Neural cell (in vitro differentiated cells): Measurements from ENCODE around the gene PROK1. TPM values are rescaled to one million over a fixed set of nuclear protein-coding genes. Genes with fewer than 3 reads are reported as not detected.

Source experiments
- H2AFZ ChIP-seq: fragments of 200-600, 300-800 bp; sonication (generic), shearing (Covaris generic); 2 replicates; pipeline ENCODE4 v1.6.0; 2014; ENCODE audit warnings: low read depth, mild to moderate bottlenecking, antibody characterized with exemption, low read length, moderate library complexity
- H3F3A ChIP-seq: fragments of 200-600 bp; shearing (Covaris generic); 2 replicates; pipeline ENCODE4 v1.6.1; 2016; ENCODE audit warnings: mild to moderate bottlenecking, moderate library complexity, mixed read lengths, antibody characterized with exemption, low read length; ENCODE audit not compliant: insufficient read depth, poor library complexity, severe bottlenecking
- H3K27ac ChIP-seq: fragments of 200-600, 300-800 bp; sonication (generic), shearing (Covaris generic); 2 replicates; pipeline ENCODE4 v1.5.1; 2014; ENCODE audit warnings: mild to moderate bottlenecking, low read length, moderate library complexity
- H3K27me3 ChIP-seq: fragments of 300-800, 200-600 bp; sonication (generic), shearing (Covaris generic); 2 replicates; pipeline ENCODE4 v1.6.0; 2014; ENCODE audit warnings: mild to moderate bottlenecking, low read depth, low read length, moderate library complexity; ENCODE audit not compliant: insufficient read depth
- H3K36me3 ChIP-seq: fragments of 300-800, 200-600 bp; sonication (generic), shearing (Covaris generic); 2 replicates; pipeline ENCODE4 v1.5.1; 2014; ENCODE audit warnings: mild to moderate bottlenecking, antibody characterized with exemption, low read length, moderate library complexity; ENCODE audit not compliant: insufficient read depth
- H3K4me2 ChIP-seq: fragments of 300-800, 200-600 bp; sonication (generic), shearing (Covaris generic); 2 replicates; pipeline ENCODE4 v1.6.0; 2014; ENCODE audit warnings: mild to moderate bottlenecking, low read length
- H3K4me3 ChIP-seq: fragments of 300-800, 200-600 bp; sonication (generic), shearing (Covaris generic); 2 replicates; pipeline ENCODE4 v1.5.1; 2014; ENCODE audit warnings: mild to moderate bottlenecking, low read length, moderate library complexity
- H3K79me2 ChIP-seq: fragments of 200-600 bp; shearing (Covaris generic); replicated peaks from 2 replicates; pipeline ENCODE4 v1.6.0; 2014; ENCODE audit warnings: mild to moderate bottlenecking, low read length, moderate library complexity; ENCODE audit not compliant: insufficient read depth
- H3K9ac ChIP-seq: fragments of 300-800, 200-600 bp; sonication (generic), shearing (Covaris generic); 2 replicates; pipeline ENCODE4 v1.6.1; 2016; ENCODE audit warnings: mild to moderate bottlenecking, low read length, mixed read lengths
- H3K9me2 ChIP-seq: fragments of 200-600 bp; shearing (Covaris generic); 2 replicates; pipeline ENCODE4 v1.6.1; 2016; ENCODE audit warnings: mild to moderate bottlenecking, low read length, mixed read lengths; ENCODE audit not compliant: insufficient read depth
- H3K9me3 ChIP-seq: fragments of 200-600, 300-800 bp; sonication (generic), shearing (Covaris generic); 2 replicates; pipeline ENCODE4 v1.6.1; 2016; ENCODE audit warnings: mild to moderate bottlenecking, mixed run types, low read length, moderate library complexity, mixed read lengths
- H4K20me1 ChIP-seq: fragments of 200-600 bp; shearing (Covaris generic); 2 replicates; pipeline ENCODE4 v1.6.1; 2016; ENCODE audit warnings: mild to moderate bottlenecking, mixed run types; ENCODE audit not compliant: insufficient read depth
- CTCF ChIP-seq: fragments of 450-650 bp; IDR thresholded peaks from 2 replicates; pipeline ENCODE4 v1.5.1; 2014; ENCODE audit warnings: antibody characterized with exemption, mild to moderate bottlenecking, moderate library complexity; ENCODE audit not compliant: poor library complexity, severe bottlenecking
- EP300 ChIP-seq: fragments of 450-650 bp; conservative IDR thresholded peaks from 2 replicates; pipeline ENCODE4 v1.6.1; 2014; ENCODE audit warnings: antibody characterized with exemption, mild to moderate bottlenecking, moderate library complexity; ENCODE audit not compliant: poor library complexity, severe bottlenecking
- EZH2 ChIP-seq: fragments of 200-600, 300-800 bp; shearing (Covaris generic), sonication (generic); IDR thresholded peaks from 2 replicates; pipeline ENCODE4 v1.6.1; 2014; ENCODE audit warnings: antibody characterized with exemption, low read length, borderline replicate concordance, mild to moderate bottlenecking; ENCODE audit not compliant: insufficient read depth, poor library complexity, severe bottlenecking
- MXI1 ChIP-seq: fragments of 450-650 bp; conservative IDR thresholded peaks from 2 replicates; pipeline ENCODE4 v1.6.1; 2014; ENCODE audit warnings: antibody characterized with exemption, mild to moderate bottlenecking; ENCODE audit not compliant: poor library complexity, severe bottlenecking
- POLR2AphosphoS5 ChIP-seq: IDR thresholded peaks from 2 replicates; pipeline ENCODE4 v1.6.1; 2012
- RAD21 ChIP-seq: fragments of 450-650 bp; conservative IDR thresholded peaks from 2 replicates; pipeline ENCODE4 v1.6.1; 2014; ENCODE audit warnings: antibody characterized with exemption, mild to moderate bottlenecking, moderate library complexity
- REST ChIP-seq: IDR thresholded peaks from 2 replicates; pipeline ENCODE4 v1.6.1; 2012; ENCODE audit warnings: borderline replicate concordance
- SMC3 ChIP-seq: fragments of 450-650 bp; conservative IDR thresholded peaks from 2 replicates; pipeline ENCODE4 v1.6.1; 2014; ENCODE audit warnings: antibody characterized with exemption, mild to moderate bottlenecking, moderate library complexity; ENCODE audit not compliant: poor library complexity
- TAF1 ChIP-seq: IDR thresholded peaks from 2 replicates; pipeline ENCODE4 v1.6.1; 2012; ENCODE audit warnings: low read depth
- polyA plus RNA-seq: library from polyadenylated mRNA; depleted of rRNA; stranded (reverse); fragments of >200 nt; gene quantifications from 2 replicates; pipeline ENCODE4 v1.2.3, GENCODE V29; 2014

Gene PROK1
- polyA plus RNA-seq, 1 donor from 2014 or later = 0.54 TPM

- no peak overlapping the region for H3K9ac ChIP-seq
- TF ChIP-seq REST = no peak
- TF ChIP-seq CTCF = no peak
- TF ChIP-seq MXI1 = no peak
- no peak for TF ChIP-seq TAF1
- no peak for TF ChIP-seq POLR2AphosphoS5
- no peak for TF ChIP-seq RAD21
- no peak for TF ChIP-seq EZH2
- no peak for TF ChIP-seq EP300
- no peak for TF ChIP-seq SMC3
Measured at GRCh38 chr1:110471131-110471530, 20.2 kb downstream of the PROK1 start.

GRCh38 chr1:110472546-110472945, 21.6 kb downstream of the PROK1 start:
- no peaks in the 10 kb centered on the region for H3K9me3 ChIP-seq
- H3K79me2 ChIP-seq = no peaks in the 10 kb centered on the region
- H3K4me3 ChIP-seq = no peak overlapping the region
- H4K20me1 ChIP-seq = no peaks in the 10 kb centered on the region
- H3K9me2 ChIP-seq = no peaks in the 10 kb centered on the region
- H2AFZ ChIP-seq = no peak overlapping the region
- no peak for TF ChIP-seq RAD21
- no peak for TF ChIP-seq SMC3
- TF ChIP-seq MXI1 = no peak
- TF ChIP-seq TAF1 = no peak
- TF ChIP-seq EP300 = no peak
- TF ChIP-seq EZH2 = no peak
- TF ChIP-seq REST = no peak
- no peak for TF ChIP-seq CTCF
- TF ChIP-seq POLR2AphosphoS5 = no peak
- no peak overlapping the region for H3K4me2 ChIP-seq
- no peaks in the 10 kb centered on the region for H3K36me3 ChIP-seq
- no peaks in the 10 kb centered on the region for H3K27me3 ChIP-seq
- H3K9ac ChIP-seq = no peak overlapping the region
- no peaks in the 10 kb centered on the region for H3F3A ChIP-seq
- no peak overlapping the region for H3K27ac ChIP-seq

More at GRCh38 chr1:110471131-110471530, 20.2 kb downstream of the PROK1 start:
- no peaks in the 10 kb centered on the region for H3K36me3 ChIP-seq
- no peaks in the 10 kb centered on the region for H3K9me2 ChIP-seq
- H4K20me1 ChIP-seq = no peaks in the 10 kb centered on the region
- H2AFZ ChIP-seq = no peak overlapping the region
- H3K79me2 ChIP-seq = no peaks in the 10 kb centered on the region
- no peaks in the 10 kb centered on the region for H3K27me3 ChIP-seq
- no peaks in the 10 kb centered on the region for H3K9me3 ChIP-seq
- H3K27ac ChIP-seq = no peak overlapping the region
- no peak overlapping the region for H3K4me3 ChIP-seq
- H3F3A ChIP-seq = no peaks in the 10 kb centered on the region
- no peak overlapping the region for H3K4me2 ChIP-seq
